Panc1 (cell line): ENCODE measurements around the gene TREM1. TPM values are rescaled to one million over a fixed set of nuclear protein-coding genes. Genes with fewer than 3 reads are reported as not detected.

Experiments
- ATAC-seq: fragments of 200-7000 bp; cut with Tn5 transposase; 2 replicates; pipeline ENCODE4 v1.9.1; 2020; ENCODE audit warnings: mild to moderate bottlenecking, moderate library complexity
- BruUV-seq: library from RNA; stranded (reverse); fragments of 400-500 nt; replicated peaks from 2 replicates; lab custom pipeline; 2021; lab: Mats Ljungman, UMichigan
- CTCF ChIA-PET: fragments of 300-600 bp; sonication (Branson Sonifier 250); formaldehyde crosslinking; loops from one replicate; lab custom pipeline; 2022; ENCODE audit warnings: antibody characterized with exemption; lab: Charles Lee
- POLR2A ChIA-PET: fragments of 300-600 bp; sonication (Branson Sonifier 250); formaldehyde crosslinking; loops from one replicate; lab custom pipeline; 2022; ENCODE audit warnings: antibody characterized with exemption; lab: Charles Lee
- DNase-seq: peaks from one replicate; pipeline ENCODE4 v3.0.0-alpha.2; 2010; ENCODE audit warnings: low read depth, low spot score
- H3K27ac ChIP-seq: 2 replicates; pipeline ENCODE4 v1.5.1; 2011; ENCODE audit warnings: mild to moderate bottlenecking, low read length, inconsistent platforms
- H3K27me3 ChIP-seq: fragments of 200-500 bp; sonication (Bioruptor generic); 2 replicates; pipeline ENCODE4 v1.6.0; 2014; ENCODE audit warnings: low read length, inconsistent platforms; ENCODE audit not compliant: control insufficient read depth, insufficient read depth
- H3K36me3 ChIP-seq: fragments of 200-500 bp; sonication (Bioruptor generic); 2 replicates; pipeline ENCODE4 v1.5.1; 2014; ENCODE audit warnings: inconsistent platforms, mild to moderate bottlenecking, low read length, moderate library complexity; ENCODE audit not compliant: control insufficient read depth, insufficient read depth
- H3K4me1 ChIP-seq: 2 replicates; pipeline ENCODE4 v1.5.1; 2011; ENCODE audit warnings: inconsistent platforms, mild to moderate bottlenecking, low read length, moderate library complexity; ENCODE audit not compliant: control insufficient read depth, insufficient read depth
- H3K4me3 ChIP-seq, 2 experiments: 2 replicates each; pipeline ENCODE4 v1.5.1; 2011 to 2012; ENCODE audit warnings: low read depth in 2 of 2, low read length in 2 of 2, mild to moderate bottlenecking in 2 of 2, inconsistent platforms in 1 of 2, moderate library complexity in 1 of 2
- H3K9me3 ChIP-seq: fragments of 200-500 bp; sonication (Bioruptor generic); 2 replicates; pipeline ENCODE4 v1.5.1; 2014; ENCODE audit warnings: low read depth, mild to moderate bottlenecking, inconsistent platforms, low read length, moderate library complexity; ENCODE audit not compliant: control insufficient read depth, insufficient read depth
- CTCF ChIP-seq: fragments of 450-650 bp; IDR thresholded peaks from 2 replicates; pipeline ENCODE4 v1.5.1; 2017; ENCODE audit warnings: mild to moderate bottlenecking
- POLR2AphosphoS5 ChIP-seq: IDR thresholded peaks from 2 replicates; pipeline ENCODE4 v1.6.1; 2012; ENCODE audit warnings: mild to moderate bottlenecking, low read depth, low read length, moderate library complexity
- REST ChIP-seq, 2 experiments: IDR thresholded peaks; 2 replicates each; pipeline ENCODE4 v1.6.1; 2011 to 2012; ENCODE audit warnings: low read depth in 2 of 2, control low read depth in 1 of 2, low read length in 1 of 2, mild to moderate bottlenecking in 1 of 2, moderate library complexity in 1 of 2; ENCODE audit not compliant: insufficient read depth in 1 of 2
- SIN3A ChIP-seq: IDR thresholded peaks from 2 replicates; pipeline ENCODE4 v1.6.1; 2012; ENCODE audit warnings: low read depth, mild to moderate bottlenecking, low read length, moderate library complexity, borderline replicate concordance; ENCODE audit not compliant: insufficient read depth
- TCF7L2 ChIP-seq: IDR thresholded peaks from 2 replicates; pipeline ENCODE4 v1.6.1; 2011; ENCODE audit warnings: mild to moderate bottlenecking, low read depth, low read length, inconsistent platforms
- in situ Hi-C: cut with HindIII; loops from 2 replicates; pipeline ENCODE4 v1.10.0; 2016; ENCODE audit warnings: low sequenced_read_pairs, low pct_unique_long_range_greater_than_20kb
- intact Hi-C: fragments of 100-400 bp; cut with micrococcal nuclease; formaldehyde crosslinking; loops from one replicate; pipeline ENCODE4 v1.10.0; 2022; ENCODE audit not compliant: unreplicated experiment
- total RNA-seq: library from RNA; stranded (reverse); gene quantifications from one replicate; pipeline ENCODE4 v1.2.1, GENCODE V29; 2021; ENCODE audit not compliant: unreplicated experiment

Gene TREM1
- total RNA-seq, 1 experiment from 2014 or later, result not detected

GRCh38 chr6:41288030-41288753, 1.7 kb upstream of the TREM1 start:
- ChIA-PET CTCF (no interaction called here), POLR2A (no interaction called here)
- H3K9me3 ChIP-seq, result no peaks in the 10 kb centered on the region
- no peak for DNase-seq
- H3K36me3 ChIP-seq, result no peaks in the 10 kb centered on the region
- ATAC-seq, result no peak
- intact Hi-C loops, result no loop called here
- BruUV-seq, result no TSS peak
- TF ChIP-seq CTCF (no peak), SIN3A (no peak), TCF7L2 (no peak), POLR2AphosphoS5 (no peak)
- in situ Hi-C loops, result no loop called here
- no peak overlapping the region for H3K4me3 ChIP-seq
- peaks cover 18% of the 10 kb centered on the region for H3K27me3 ChIP-seq
- no peak overlapping the region for H3K27ac ChIP-seq
- H3K4me1 ChIP-seq, result no peaks in the 10 kb centered on the region

GRCh38 chr6:41284726-41285125, 1.8 kb downstream of the TREM1 start:
- no peaks in the 10 kb centered on the region for H3K9me3 ChIP-seq
- H3K27me3 ChIP-seq, result peaks cover 11% of the 10 kb centered on the region
- DNase-seq, result no peak
- BruUV-seq, result no TSS peak
- in situ Hi-C loops (no loop called here), intact Hi-C loops (no loop called here)
- H3K36me3 ChIP-seq, result no peaks in the 10 kb centered on the region
- ChIA-PET CTCF (no interaction called here), POLR2A (no interaction called here)
- TF ChIP-seq POLR2AphosphoS5 (no peak), CTCF (no peak), SIN3A (no peak), TCF7L2 (no peak), REST (IDR thresholded peaks at IDR 0.05; ENCODE audit: insufficient read depth in 1 of 2, low read depth in 2 of 2, low read length in 1 of 2) (no peak)
- H3K4me3 ChIP-seq, result no peak overlapping the region
- H3K4me1 ChIP-seq, result no peaks in the 10 kb centered on the region
- ATAC-seq, result no peak
- H3K27ac ChIP-seq, result no peak overlapping the region
